Testis (tissue), 2 donors: ENCODE measurements around the gene NRP1.

ENCODE experiments used
- CTCF ChIP-seq, 3 experiments: fragments of 450-650 bp in 2 of 3; fragments of 200-600 bp in 1 of 3; sonication (generic) in 1 of 3; IDR thresholded peaks; one replicate each; pipeline ENCODE4 v1.5.1; 2016 to 2019; ENCODE audit warnings: antibody characterized with exemption in 3 of 3, mild to moderate bottlenecking in 2 of 3, moderate library complexity in 1 of 3
- POLR2A ChIP-seq: fragments of 450-650 bp; IDR thresholded peaks from one replicate; pipeline ENCODE4 v1.6.1; 2017; ENCODE audit warnings: antibody characterized with exemption, mild to moderate bottlenecking, moderate library complexity

- TF ChIP-seq CTCF (IDR thresholded peaks at IDR 0.05) (no peak), POLR2A (no peak)
Measured at GRCh38 chr10:33204031-33204430, 130.4 kb downstream of the NRP1 start.
